Endothelial cell of umbilical vein (primary cell): ENCODE results near the gene ARHGAP22. TPM values are rescaled to one million over a fixed set of nuclear protein-coding genes. Genes with fewer than 3 reads are reported as not detected.

Source experiments
- BruUV-seq: library from RNA; stranded (reverse); fragments of 400-500 nt; replicated peaks from 2 replicates; lab custom pipeline; 2021; lab: Mats Ljungman, UMichigan
- CTCF ChIA-PET: fragments of 300-600, 350-600 bp; sonication (Branson Sonifier 250); formaldehyde crosslinking; loops from one replicate; lab custom pipeline; 2021; ENCODE audit warnings: antibody characterized with exemption, inconsistent platforms; lab: Charles Lee
- POLR2A ChIA-PET: fragments of 300-600, 350-600 bp; sonication (Branson Sonifier 250); formaldehyde crosslinking; loops from one replicate; lab custom pipeline; 2021; ENCODE audit warnings: antibody characterized with exemption, inconsistent platforms; lab: Charles Lee
- DNase-seq: peaks from one replicate; pipeline ENCODE4 v3.0.0-alpha.2; 2011; ENCODE audit warnings: low read depth, low spot score
- FAIRE-seq: peaks from 2 replicates; lab custom pipeline; 2011; peaks lifted over from hg19 to GRCh38; lab: Jason Lieb, UNC
- H2AFZ ChIP-seq: 2 replicates; pipeline ENCODE4 v1.6.0; 2012; ENCODE audit warnings: low read depth, low read length, control low read depth, inconsistent platforms
- H3K27ac ChIP-seq: 2 replicates; pipeline ENCODE4 v1.5.1; 2011; ENCODE audit warnings: low read depth, mild to moderate bottlenecking, control low read depth, low read length, moderate library complexity; ENCODE audit not compliant: insufficient read depth
- H3K27me3 ChIP-seq, 2 experiments: 2 replicates each; pipeline versions ENCODE4 v1.6.0 to v1.6.1; 2011; ENCODE audit warnings: low read length in 2 of 2, mixed read lengths in 1 of 2; ENCODE audit not compliant: control insufficient read depth in 2 of 2, insufficient read depth in 2 of 2
- H3K36me3 ChIP-seq, 2 experiments: 2 replicates in 1 of 2; 3 replicates in 1 of 2; pipeline ENCODE4 v1.5.1; 2011; ENCODE audit warnings: low read length in 2 of 2, mild to moderate bottlenecking in 1 of 2, moderate library complexity in 1 of 2; ENCODE audit not compliant: control insufficient read depth in 2 of 2, insufficient read depth in 2 of 2; ENCODE audit errors: extremely low read depth in 1 of 2
- H3K4me1 ChIP-seq: 3 replicates; pipeline ENCODE4 v1.5.1; 2011; ENCODE audit warnings: mild to moderate bottlenecking, low read length; ENCODE audit not compliant: control insufficient read depth, insufficient read depth; ENCODE audit errors: extremely low read depth
- H3K4me2 ChIP-seq: 2 replicates; pipeline ENCODE4 v1.6.1; 2011; ENCODE audit warnings: low read length, control low read depth, mixed read lengths; ENCODE audit not compliant: insufficient read depth
- H3K4me3 ChIP-seq, 3 experiments: fragments of 200-600 bp in 1 of 3; sonication (generic), shearing (Covaris generic) in 1 of 3; replicated peaks in 1 of 3; 2 replicates each; pipeline ENCODE4 v1.5.1; 2011 to 2016; ENCODE audit warnings: control low read depth in 3 of 3, low read length in 3 of 3, mild to moderate bottlenecking in 2 of 3, inconsistent platforms in 1 of 3, low read depth in 1 of 3, moderate library complexity in 1 of 3; ENCODE audit not compliant: insufficient read depth in 1 of 3
- H3K79me2 ChIP-seq: 2 replicates; pipeline ENCODE4 v1.6.0; 2012; ENCODE audit warnings: low read length, inconsistent platforms; ENCODE audit not compliant: control insufficient read depth, insufficient read depth
- H3K9ac ChIP-seq: replicated peaks from 2 replicates; pipeline ENCODE3; 2011; ENCODE audit warnings: low read length, control low read depth; ENCODE audit not compliant: insufficient read depth; ENCODE audit errors: extremely low read depth
- H3K9me1 ChIP-seq: replicated peaks from 3 replicates; pipeline ENCODE4 v1.6.0; 2011; ENCODE audit warnings: mild to moderate bottlenecking, low read length; ENCODE audit not compliant: control insufficient read depth, insufficient read depth; ENCODE audit errors: extremely low read depth
- H3K9me3 ChIP-seq: replicated peaks from 2 replicates; pipeline ENCODE4 v1.5.1; 2012; ENCODE audit warnings: low read length, inconsistent platforms; ENCODE audit not compliant: control insufficient read depth, insufficient read depth
- H4K20me1 ChIP-seq: replicated peaks from 2 replicates; pipeline ENCODE3; 2011; ENCODE audit warnings: mild to moderate bottlenecking, low read length; ENCODE audit not compliant: control insufficient read depth, insufficient read depth; ENCODE audit errors: extremely low read depth
- CTCF ChIP-seq, 2 donors: IDR thresholded peaks; 1 replicate in 1 of 2; 2 replicates in 1 of 2; pipeline ENCODE4 v1.5.1; 2011; ENCODE audit warnings: low read length in 2 of 2, mild to moderate bottlenecking in 2 of 2, moderate library complexity in 2 of 2, control low read depth in 1 of 2, inconsistent platforms in 1 of 2, low read depth in 1 of 2; ENCODE audit not compliant: insufficient read depth in 1 of 2; ENCODE audit errors: extremely low read depth in 1 of 2
- EZH2 ChIP-seq: IDR thresholded peaks from 2 replicates; pipeline ENCODE4 v1.6.1; 2012; ENCODE audit warnings: borderline replicate concordance, low read depth, mild to moderate bottlenecking, moderate library complexity, low read length, inconsistent platforms; ENCODE audit not compliant: severe bottlenecking
- FOS ChIP-seq: IDR thresholded peaks from 2 replicates; pipeline ENCODE4 v1.6.1; 2011; ENCODE audit warnings: mild to moderate bottlenecking, low read length, moderate library complexity, borderline replicate concordance; ENCODE audit not compliant: insufficient read depth
- GATA2 ChIP-seq: IDR thresholded peaks from 2 replicates; pipeline ENCODE4 v1.7.0; 2011; ENCODE audit warnings: low read depth, mild to moderate bottlenecking, moderate library complexity, mixed read lengths, low read length; ENCODE audit not compliant: insufficient read length, insufficient read depth
- JUN ChIP-seq: IDR thresholded peaks from 2 replicates; pipeline ENCODE4 v1.6.1; 2011; ENCODE audit warnings: borderline replicate concordance, low read depth; ENCODE audit not compliant: insufficient read length, insufficient read depth
- MAX ChIP-seq: IDR thresholded peaks from 2 replicates; pipeline ENCODE4 v1.6.1; 2011; ENCODE audit not compliant: insufficient read depth, insufficient read length
- MYC ChIP-seq: IDR thresholded peaks from one replicate; pipeline ENCODE4 v1.6.1; 2011; ENCODE audit warnings: mild to moderate bottlenecking, low read depth, low read length
- POLR2A ChIP-seq: IDR thresholded peaks from 2 replicates; pipeline ENCODE4 v1.6.1; 2012; ENCODE audit warnings: low read depth, mild to moderate bottlenecking, control low read depth, low read length
- POLR2AphosphoS5 ChIP-seq: IDR thresholded peaks from 2 replicates; pipeline ENCODE4 v1.6.1; 2012; ENCODE audit warnings: low read depth, mild to moderate bottlenecking, control low read depth, low read length, moderate library complexity; ENCODE audit not compliant: insufficient read depth
- dilution Hi-C: fragments of 300-500 bp; cut with MboI; formaldehyde crosslinking; loops from one replicate; pipeline ENCODE4 v1.15.0; 2019; ENCODE audit warnings: low sequenced_read_pairs; ENCODE audit not compliant: extremely low pct_ligation_motif_present
- intact Hi-C: fragments of 100-400 bp; cut with micrococcal nuclease; formaldehyde crosslinking; loops from one replicate; pipeline ENCODE4 v1.10.0; 2022
- polyA plus RNA-seq, 4 experiments: library from polyadenylated mRNA; depleted of rRNA in 3 of 4; stranded (reverse) in 3 of 4; unstranded in 1 of 4; fragments of >200 nt; gene quantifications; 2 replicates each; pipeline versions ENCODE4 v1.2.1 to v1.2.3, GENCODE V29; 2011 to 2012; ENCODE audit warnings: missing spikeins in 1 of 4
- total RNA-seq: library from RNA; stranded (reverse); gene quantifications from 2 replicates; pipeline ENCODE4 v1.2.3, GENCODE V29; 2021

Gene ARHGAP22
- total and polyA plus RNA-seq, 2 donors (not counting 3 experiments of a cell fraction or from before 2014, with no cell fraction given), result 8.6 to 50.3 TPM

DNA sequence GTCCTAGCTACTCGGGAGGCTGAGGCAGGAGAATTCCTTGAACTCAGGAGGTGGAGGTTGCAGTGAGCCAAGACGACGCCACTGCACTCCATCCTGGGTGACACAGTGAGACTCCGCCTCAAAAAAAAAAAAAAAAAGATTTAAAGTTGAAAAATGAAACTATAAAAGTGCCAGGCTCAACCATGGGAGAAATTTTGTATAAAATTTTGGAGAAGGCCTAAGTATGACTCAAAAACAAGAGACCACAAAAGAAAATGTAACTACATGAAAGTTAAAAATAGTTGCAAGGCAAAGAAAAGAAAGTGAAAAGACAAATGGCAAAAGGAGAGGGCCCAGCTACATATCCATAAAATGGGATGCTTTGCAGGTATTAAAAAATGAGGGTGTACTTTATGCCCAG lies 104.1 kb downstream of the ARHGAP22 start:
- BruUV-seq, result no TSS peak
- intact Hi-C loops, result no loop called here

More for the DNA sequence above, 104.1 kb downstream of the ARHGAP22 start:
- Histone ChIP-seq H3K9me3 (no peaks in the 10 kb centered on the region), H3K9me1 (no peaks in the 10 kb centered on the region), H4K20me1 (no peaks in the 10 kb centered on the region), H3K4me3 (no peak overlapping the region), H2AFZ (no peak overlapping the region), H3K9ac (no peak overlapping the region), H3K4me2 (no peak overlapping the region), H3K36me3 (no peaks in the 10 kb centered on the region), H3K79me2 (peaks cover 22% of the 10 kb centered on the region), H3K27ac (no peak overlapping the region), H3K4me1 (peaks cover 11% of the 10 kb centered on the region), H3K27me3 (no peaks in the 10 kb centered on the region)
- FAIRE-seq, result no peak
- ChIA-PET CTCF (interaction anchor here (0.7 to 3.6 kb wide), 6 partner anchors 8 to 155 kb away, joined by 3 to 14 read pairs (median 4); no protein-coding TSS in a partner anchor), POLR2A (interaction anchor here (0.6 to 0.7 kb wide), 3 partner anchors 29 to 915 kb away, joined by 4 to 8 read pairs (median 4); no protein-coding TSS in a partner anchor)
- TF ChIP-seq FOS, result no peak
- no peak for TF ChIP-seq POLR2A
- no peak for TF ChIP-seq GATA2
- no peak for TF ChIP-seq POLR2AphosphoS5
- TF ChIP-seq MAX, result no peak
- no peak for TF ChIP-seq EZH2
- no peak for TF ChIP-seq CTCF (IDR thresholded peaks at IDR 0.05; ENCODE audit: extremely low read depth in 1 of 2, insufficient read depth in 1 of 2, low read depth in 1 of 2, low read length in 2 of 2)
- no peak for TF ChIP-seq MYC
- no peak for TF ChIP-seq JUN
- dilution Hi-C loops, result no loop called here
- DNase-seq, result no peak
